ENCODE data around the gene CEP41. TPM values are rescaled to one million over a fixed set of nuclear protein-coding genes. Genes with fewer than 3 reads are reported as not detected.

CEP41 gene
- total RNA-seq, 6 experiments from 2014 or later: 2.6 to 11.7 (median 4.6) TPM

GRCh38 chr7:130423501-130424037, 17.2 kb downstream of the CEP41 start:
- TF ChIP-seq CTCF (IDR thresholded peaks at IDR 0.05) (no peak), POLR2A (IDR thresholded peaks at IDR 0.05) (no peak)
- Histone ChIP-seq H3K4me1 (no peaks in the 10 kb centered on the region), H3K4me3 (no peak overlapping the region), H3K27ac (no peak overlapping the region), H3K27me3 (no peaks in the 10 kb centered on the region), H3K36me3 (no peaks in the 10 kb centered on the region), H3K9me3 (no peaks in the 10 kb centered on the region)
- DNase-seq: no peak
- intact Hi-C loops (cut with DNase I): no loop called here
- ATAC-seq: no peak
- 92% methylated on average over 3 of the region's 3 CpGs for WGBS (ENCODE audit: insufficient coverage, low coverage, low lambda C conversion rate, missing lambda C conversion rate)

DNA sequence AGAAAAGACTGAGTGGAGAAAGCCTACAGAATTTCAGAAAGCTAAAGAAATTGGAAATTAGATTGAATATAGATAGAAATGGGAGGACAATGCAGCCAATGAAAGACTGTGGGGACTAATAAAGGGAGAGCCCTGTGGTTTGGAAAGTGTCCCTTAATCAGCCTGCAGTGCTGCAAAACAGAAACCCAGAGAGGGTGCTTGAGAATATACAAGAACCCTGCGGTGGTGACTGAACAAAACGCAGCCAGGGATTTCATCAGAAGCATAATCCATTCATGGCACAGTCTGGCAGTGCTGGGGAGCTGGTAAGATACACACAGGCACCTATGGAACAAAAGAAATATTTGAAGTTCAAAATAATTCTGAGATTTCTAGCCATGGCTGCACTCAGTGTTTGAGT, 19.1 kb downstream of the CEP41 start:
- H3K27me3 ChIP-seq: no peaks in the 10 kb centered on the region
- intact Hi-C loops (cut with DNase I): no loop called here
- H3K27ac ChIP-seq: no peak overlapping the region
- no peaks in the 10 kb centered on the region for H3K36me3 ChIP-seq
- 83% methylated on average over 2 of the region's 2 CpGs for WGBS (ENCODE audit: insufficient coverage, low coverage, low lambda C conversion rate, missing lambda C conversion rate)
- ATAC-seq (no peak), DNase-seq (no peak)
- TF ChIP-seq CTCF (IDR thresholded peaks at IDR 0.05) (no peak), POLR2A (IDR thresholded peaks at IDR 0.05) (no peak)
- no peaks in the 10 kb centered on the region for H3K9me3 ChIP-seq
- no peaks in the 10 kb centered on the region for H3K4me1 ChIP-seq
- H3K4me3 ChIP-seq: no peak overlapping the region

GRCh38 chr7:130420943-130421578, 19.8 kb downstream of the CEP41 start:
- H3K4me3 ChIP-seq: no peak overlapping the region
- DNase-seq (no peak), ATAC-seq (no peak)
- H3K36me3 ChIP-seq: no peaks in the 10 kb centered on the region
- no peaks in the 10 kb centered on the region for H3K4me1 ChIP-seq
- WGBS (ENCODE audit: insufficient coverage, low coverage, low lambda C conversion rate, missing lambda C conversion rate): 83% methylated on average over 4 of the region's 4 CpGs
- intact Hi-C loops (cut with DNase I): no loop called here
- H3K27me3 ChIP-seq: no peaks in the 10 kb centered on the region
- TF ChIP-seq POLR2A (IDR thresholded peaks at IDR 0.05) (no peak), CTCF (IDR thresholded peaks at IDR 0.05) (no peak)
- H3K27ac ChIP-seq: no peak overlapping the region
- no peaks in the 10 kb centered on the region for H3K9me3 ChIP-seq

- H3K27ac ChIP-seq: no peak overlapping the region
- H3K4me1 ChIP-seq: no peaks in the 10 kb centered on the region
- no peak overlapping the region for H3K4me3 ChIP-seq
- 64% methylated on average over 4 of the region's 5 CpGs for whole genome bisulfite sequencing (ENCODE audit: insufficient coverage, low coverage, low lambda C conversion rate, missing lambda C conversion rate)
- intact Hi-C loops (cut with DNase I): no loop called here
- TF ChIP-seq CTCF (IDR thresholded peaks at IDR 0.05) (no peak), POLR2A (IDR thresholded peaks at IDR 0.05) (no peak)
- H3K9me3 ChIP-seq: no peaks in the 10 kb centered on the region
- H3K27me3 ChIP-seq: no peaks in the 10 kb centered on the region
- no peak for ATAC-seq
- no peaks in the 10 kb centered on the region for H3K36me3 ChIP-seq
- no peak for DNase-seq
Measured at GRCh38 chr7:130419658-130420057, 21.2 kb downstream of the CEP41 start.
